Activated CD8-positive, alpha-beta memory T cell treated with anti-CD3 and anti-CD28 coated beads for 36 hours (primary cell): ENCODE results near the gene UBR4. TPM values are rescaled to one million over a fixed set of nuclear protein-coding genes. Genes with fewer than 3 reads are reported as not detected.

Experiments
- CTCF ChIA-PET: fragments of 350-600 bp; sonication (Branson Sonifier 250); formaldehyde crosslinking; loops from one replicate; lab custom pipeline; 2021; ENCODE audit warnings: antibody characterized with exemption; lab: Charles Lee
- POLR2A ChIA-PET: fragments of 350-600 bp; sonication (Branson Sonifier 250); formaldehyde crosslinking; loops from one replicate; lab custom pipeline; 2021; ENCODE audit warnings: antibody characterized with exemption; lab: Charles Lee
- total RNA-seq, 2 experiments: library from RNA; stranded (reverse); gene quantifications; one replicate each; pipeline ENCODE4 v1.2.3, GENCODE V29; 2021

Gene UBR4
- total RNA-seq, 2 experiments from 2014 or later = 119 to 122 TPM

DNA sequence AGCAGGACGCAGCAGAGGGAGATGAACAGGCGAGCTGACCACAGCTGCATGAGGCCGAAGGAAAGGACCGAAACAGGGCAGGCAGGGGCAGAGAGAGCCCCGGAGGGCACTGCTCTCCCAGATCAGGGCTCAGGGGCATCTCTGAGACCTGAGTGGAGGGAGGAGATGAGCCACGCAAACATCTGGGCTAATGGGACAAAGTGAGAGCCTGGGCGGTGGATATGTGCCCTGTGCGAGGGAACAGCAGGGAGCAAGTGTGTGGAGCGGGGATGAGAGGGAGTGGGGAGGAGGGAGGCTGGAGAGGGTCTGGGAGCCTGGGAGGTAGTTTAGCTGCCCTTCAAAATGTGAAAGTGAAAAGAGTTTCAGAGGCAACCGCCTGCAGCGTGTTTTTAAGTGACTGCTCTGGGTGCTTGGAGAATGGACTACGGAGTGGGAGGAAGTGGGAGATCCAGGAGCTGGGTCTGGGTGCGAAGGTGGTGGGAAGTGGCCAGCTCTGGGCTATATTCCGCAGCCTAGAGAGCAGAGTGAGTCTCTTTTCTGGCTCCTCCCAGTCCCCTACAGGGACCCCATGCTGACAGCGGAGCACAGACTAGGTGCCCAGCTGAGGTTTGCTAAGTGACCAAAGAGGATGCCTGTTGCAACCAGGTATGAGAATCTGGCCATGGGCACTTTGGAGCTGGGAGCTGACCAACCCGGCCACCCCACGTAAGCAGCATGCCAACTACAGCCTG is 139.0 kb downstream of the UBR4 start:
- POLR2A ChIA-PET = no interaction called here

GRCh38 chr1:19070197-19070651 is 139.8 kb downstream of the UBR4 start:
- ChIA-PET POLR2A (no interaction called here), CTCF (no interaction called here)

More for the DNA sequence above, 139.0 kb downstream of the UBR4 start:
- CTCF ChIA-PET = interaction anchor here (0.9 to 1.0 kb wide), 2 partner anchors 7 to 164 kb away, joined by 3 read pairs; no protein-coding TSS in a partner anchor

DNA sequence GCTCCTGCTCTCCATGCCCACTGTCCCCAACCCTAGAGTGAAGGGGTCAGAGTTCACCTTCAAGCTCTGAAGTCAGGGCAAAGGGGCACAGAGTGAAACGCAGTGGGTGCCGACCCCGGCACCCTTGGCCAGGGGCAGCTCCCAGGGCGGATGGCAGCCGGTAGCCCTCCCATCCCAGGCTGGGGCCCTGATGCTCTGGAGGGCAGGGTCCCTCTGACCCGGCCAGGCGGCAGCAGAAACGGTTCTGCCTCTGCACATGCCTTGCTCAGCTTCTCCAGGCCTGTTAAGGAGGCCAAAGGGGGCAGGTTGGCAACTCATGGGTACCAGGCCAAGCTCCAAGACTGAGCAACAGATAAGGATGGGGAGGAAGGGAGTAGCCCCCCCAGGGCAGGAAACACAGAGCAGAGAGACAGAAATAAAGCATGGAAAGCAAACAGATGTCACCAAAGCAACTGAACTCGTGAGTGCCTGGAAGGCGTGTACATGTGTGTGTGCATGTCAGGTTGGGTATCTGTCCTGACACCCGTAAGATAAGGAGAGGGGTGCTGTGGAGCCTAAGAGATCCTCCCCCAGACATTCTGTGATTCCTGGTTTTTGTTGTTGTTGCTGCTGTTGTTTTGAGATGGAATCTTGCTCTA is 141.3 kb downstream of the UBR4 start:
- POLR2A ChIA-PET = no interaction called here
- CTCF ChIA-PET = no interaction called here

GRCh38 chr1:19067912-19068638 is 142.0 kb downstream of the UBR4 start:
- CTCF ChIA-PET = interaction anchor here (1.3 kb wide), 1 partner anchor 161 kb away, joined by 3 read pairs; no protein-coding TSS in a partner anchor

GRCh38 chr1:19067182-19067911 is 142.7 kb downstream of the UBR4 start:
- POLR2A ChIA-PET = no interaction called here
- CTCF ChIA-PET = interaction anchor here (1.3 kb wide), 1 partner anchor 160 kb away, joined by 3 read pairs; no protein-coding TSS in a partner anchor

More at GRCh38 chr1:19067912-19068638, 142.0 kb downstream of the UBR4 start:
- POLR2A ChIA-PET = no interaction called here

GRCh38 chr1:19066874-19067181 is 143.2 kb downstream of the UBR4 start:
- ChIA-PET POLR2A (no interaction called here), CTCF (interaction anchor here (1.3 kb wide), 1 partner anchor 160 kb away, joined by 3 read pairs; no protein-coding TSS in a partner anchor)

GRCh38 chr1:19066248-19066873 is 143.7 kb downstream of the UBR4 start:
- CTCF ChIA-PET = no interaction called here
- POLR2A ChIA-PET = no interaction called here

- ChIA-PET CTCF (no interaction called here), POLR2A (no interaction called here)
These were observed 144.4 kb downstream of the UBR4 start for GRCh38 chr1:19065526-19066247.

GRCh38 chr1:19064906-19065450 is 145.1 kb downstream of the UBR4 start:
- CTCF ChIA-PET = no interaction called here
- POLR2A ChIA-PET = no interaction called here

DNA sequence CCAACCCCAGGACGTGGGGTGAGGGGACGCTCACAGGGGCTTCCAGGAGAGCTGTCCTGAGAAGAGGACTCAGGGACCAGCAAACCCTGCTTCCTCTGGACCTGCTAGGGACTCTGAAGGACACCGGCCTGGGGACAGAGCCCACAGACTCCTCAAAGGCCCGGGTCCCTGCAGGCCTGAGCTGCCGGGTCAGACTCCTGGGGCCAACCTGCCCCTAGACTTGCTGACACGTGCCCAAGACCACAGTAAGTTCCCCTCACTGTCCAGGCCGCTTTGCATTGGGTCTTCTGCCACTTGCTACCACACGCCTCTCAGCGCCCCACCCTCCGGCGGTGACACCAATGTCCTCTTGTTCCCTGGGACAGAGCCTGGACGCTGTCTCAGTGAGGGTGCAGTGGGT is 146.9 kb downstream of the UBR4 start:
- CTCF ChIA-PET = interaction anchor here (1.1 to 1.2 kb wide), 2 partner anchors 9 to 55 kb away, joined by 3 read pairs; no protein-coding TSS in a partner anchor
- POLR2A ChIA-PET = no interaction called here

DNA sequence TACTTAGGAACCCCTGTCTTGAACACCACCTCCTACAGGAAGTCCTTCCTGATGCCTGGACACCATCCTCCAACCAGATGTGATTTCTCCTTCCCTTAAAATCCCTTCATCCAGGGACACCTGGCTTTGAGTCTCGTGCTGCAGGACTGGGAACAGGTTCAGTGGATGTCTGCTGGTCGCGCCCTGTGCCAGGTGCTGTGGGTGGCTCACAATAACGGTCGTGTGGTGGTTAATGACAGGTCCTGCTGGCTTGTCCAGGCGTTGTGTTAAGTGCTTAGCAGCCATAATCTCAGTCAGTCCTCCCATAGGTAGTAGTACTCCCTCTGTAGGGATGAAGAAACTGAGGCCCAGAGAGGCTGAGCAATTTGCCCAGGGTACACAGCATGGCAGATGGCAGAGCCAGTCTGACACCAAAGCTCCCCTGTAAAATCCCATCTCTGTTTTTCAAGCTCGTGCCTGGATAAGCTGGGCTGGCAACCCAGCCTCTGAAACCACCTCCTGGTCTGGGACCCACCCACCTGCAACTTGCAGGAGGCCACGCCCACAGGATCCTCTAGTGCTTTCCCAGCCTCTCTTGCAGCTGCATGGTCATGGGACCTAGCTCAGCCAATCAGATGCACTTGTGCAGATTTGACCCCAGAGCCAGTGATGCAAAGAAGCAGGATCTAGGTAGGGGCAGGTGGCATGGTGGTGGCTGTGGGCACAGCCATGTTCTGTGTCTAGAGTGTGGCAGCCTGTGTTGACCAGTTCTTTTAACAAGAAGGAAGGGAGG is 147.6 kb downstream of the UBR4 start:
- ChIA-PET CTCF (interaction anchor here (1.2 kb wide), 1 partner anchor 54 kb away, joined by 3 read pairs; no protein-coding TSS in a partner anchor), POLR2A (interaction anchor here (0.7 kb wide), 1 partner anchor 195 kb away, joined by 3 read pairs; no protein-coding TSS in a partner anchor)

DNA sequence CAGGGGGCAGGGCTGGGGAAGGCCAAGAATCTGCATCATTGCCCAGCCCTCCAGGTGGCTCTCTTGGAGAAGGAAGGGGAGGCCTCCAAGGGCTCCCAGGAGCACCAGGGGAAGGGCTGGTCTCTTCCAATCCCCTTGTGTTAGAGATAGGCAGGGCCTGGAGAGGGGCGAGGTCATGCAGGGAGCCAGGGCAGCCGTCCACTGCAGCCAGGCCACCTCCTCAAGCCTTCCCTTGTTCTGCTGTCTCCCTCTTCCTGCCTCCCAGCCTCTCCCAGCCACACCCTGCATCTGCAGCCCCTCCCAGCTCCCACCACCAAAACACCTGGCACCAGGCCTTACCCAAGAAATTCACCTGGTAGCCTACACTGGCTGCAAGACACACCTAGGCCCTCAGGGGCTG is 148.3 kb downstream of the UBR4 start:
- POLR2A ChIA-PET = no interaction called here
- CTCF ChIA-PET = no interaction called here

GRCh38 chr1:19061343-19061742 is 148.7 kb downstream of the UBR4 start:
- ChIA-PET CTCF (no interaction called here), POLR2A (no interaction called here)

DNA sequence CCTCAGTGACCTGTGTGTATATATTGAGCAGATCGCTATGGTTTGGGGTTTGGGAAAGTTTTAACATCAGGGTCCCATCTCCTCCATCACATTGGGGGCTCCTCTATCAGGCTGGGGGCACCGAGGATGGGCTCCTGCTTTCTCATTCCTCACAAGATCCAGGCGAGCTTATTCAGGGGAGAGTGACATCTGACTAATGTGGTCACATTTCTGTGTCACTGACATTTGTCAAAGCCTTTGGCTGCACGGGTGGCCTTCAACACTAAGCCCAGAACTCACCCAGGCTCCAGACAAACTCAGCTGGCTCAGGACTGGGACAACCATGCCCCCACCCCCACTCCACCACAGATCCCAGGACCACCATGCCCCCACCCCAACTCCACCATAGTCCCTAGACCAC is 150.3 kb downstream of the UBR4 start:
- POLR2A ChIA-PET = no interaction called here
- CTCF ChIA-PET = no interaction called here

DNA sequence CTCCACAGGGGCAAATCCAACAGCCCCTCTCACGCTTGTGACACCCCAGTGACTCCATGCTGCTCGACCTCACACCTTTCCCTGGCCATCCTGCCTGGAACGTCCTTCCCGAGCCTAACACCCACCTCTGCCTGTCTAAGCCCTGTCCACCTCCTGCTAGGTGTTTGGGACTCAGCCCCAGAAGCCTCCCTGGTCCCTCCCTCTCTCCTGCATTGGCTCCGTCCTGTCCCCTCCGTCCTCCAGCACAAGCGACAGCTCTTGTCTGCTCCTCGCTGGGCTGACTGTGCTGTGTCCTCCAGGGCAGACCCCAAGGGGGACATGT is 151.6 kb downstream of the UBR4 start:
- CTCF ChIA-PET = no interaction called here
- POLR2A ChIA-PET = no interaction called here

- CTCF ChIA-PET = no interaction called here
- POLR2A ChIA-PET = no interaction called here
These were observed 152.1 kb downstream of the UBR4 start for GRCh38 chr1:19057784-19058475.
